DMS153 treated with DMSO at 0.1 percent for 48 hours (cell line): ENCODE measurements around the gene PTPRU.

ENCODE experiments used
- DNase-seq: peaks from one replicate; lab custom pipeline; 2025; ENCODE audit not compliant: unreplicated experiment; lab: John Stamatoyannopoulos, UW

PTPRU gene

GRCh38 chr1:29235955-29236711, at the start of gene PTPRU:
TSS of gene PTPRU (plus strand) at chr1:29236522. CDS start at chr1:29236645, 123 bp downstream.
- DNase-seq: peak; percentile 84

- no peak for DNase-seq
These were observed 49.6 kb upstream of the PTPRU start for GRCh38 chr1:29186707-29187106.

GRCh38 chr1:29190718-29191117, 45.6 kb upstream of the PTPRU start:
- DNase-seq: no peak

DNA sequence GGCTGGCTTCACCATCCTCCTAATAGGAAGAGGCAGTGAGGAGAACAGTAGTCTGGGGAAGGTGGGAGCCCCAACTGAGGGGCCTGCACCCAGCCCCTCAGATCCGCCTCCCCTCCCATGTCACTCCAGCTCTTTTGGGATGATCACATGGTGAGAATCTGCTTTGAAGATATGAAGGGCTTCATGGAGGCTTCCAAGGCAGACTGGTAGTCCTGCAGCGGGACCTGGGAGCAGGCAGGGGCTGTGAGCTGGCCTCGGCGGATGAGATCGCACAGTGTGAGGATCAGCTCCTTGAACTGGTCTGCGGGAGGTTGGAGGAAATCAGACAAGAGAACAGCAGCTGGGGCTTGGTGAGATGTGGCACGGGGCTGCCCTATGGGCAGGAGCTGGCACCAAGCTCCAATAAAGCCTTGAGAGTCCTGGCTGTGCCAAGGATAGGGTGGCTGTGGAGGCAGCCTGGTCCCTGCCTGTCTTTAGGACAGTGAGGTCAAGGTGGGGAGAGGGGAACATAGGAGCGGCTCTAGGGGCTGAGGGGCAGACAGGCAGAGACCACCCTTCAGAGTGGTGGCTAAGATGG, 42.4 kb upstream of the PTPRU start:
- DNase-seq: no peak

GRCh38 chr1:29195881-29196291, 40.4 kb upstream of the PTPRU start:
- no peak for DNase-seq

- DNase-seq: no peak
These were observed 39.3 kb upstream of the PTPRU start for GRCh38 chr1:29196863-29197589.

DNA sequence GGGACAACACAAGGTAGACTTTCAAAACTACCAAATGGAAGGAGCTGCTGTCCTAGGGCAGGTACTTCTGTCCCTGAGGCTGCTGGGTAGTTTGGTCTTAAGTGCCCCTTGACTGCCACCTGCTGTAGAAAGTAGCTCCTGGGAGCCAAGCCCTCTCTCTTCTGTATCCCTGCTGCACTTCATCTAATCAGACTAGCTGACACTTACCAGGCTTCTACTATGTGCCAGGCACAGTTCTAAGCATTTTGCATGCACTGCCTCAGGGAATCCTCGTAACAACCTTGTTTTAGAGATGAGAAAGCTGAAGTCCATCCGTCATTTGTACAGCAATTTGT, 38.8 kb upstream of the PTPRU start:
- peak; percentile 25 for DNase-seq

DNA sequence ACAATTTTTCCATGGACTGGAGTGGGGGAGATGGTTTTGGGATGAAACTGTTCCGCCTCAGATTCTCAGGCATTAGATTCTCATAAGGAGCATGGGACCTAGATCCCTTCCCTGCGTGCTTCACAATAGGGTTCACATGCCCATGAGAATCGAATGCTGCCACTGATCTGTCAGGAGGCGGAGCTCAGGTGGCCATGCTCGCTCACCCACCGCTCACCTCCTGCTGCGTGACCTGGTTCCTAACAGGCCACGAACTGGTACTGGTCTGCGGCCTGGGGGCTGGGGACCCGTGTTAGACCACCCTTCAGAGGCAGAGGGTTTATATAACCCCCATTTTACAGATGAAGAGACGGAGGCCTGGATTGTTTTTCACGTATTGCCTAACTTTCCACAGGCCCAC, 38.3 kb upstream of the PTPRU start:
- DNase-seq: no peak

GRCh38 chr1:29200906-29201594, 35.3 kb upstream of the PTPRU start:
- DNase-seq: no peak

DNA sequence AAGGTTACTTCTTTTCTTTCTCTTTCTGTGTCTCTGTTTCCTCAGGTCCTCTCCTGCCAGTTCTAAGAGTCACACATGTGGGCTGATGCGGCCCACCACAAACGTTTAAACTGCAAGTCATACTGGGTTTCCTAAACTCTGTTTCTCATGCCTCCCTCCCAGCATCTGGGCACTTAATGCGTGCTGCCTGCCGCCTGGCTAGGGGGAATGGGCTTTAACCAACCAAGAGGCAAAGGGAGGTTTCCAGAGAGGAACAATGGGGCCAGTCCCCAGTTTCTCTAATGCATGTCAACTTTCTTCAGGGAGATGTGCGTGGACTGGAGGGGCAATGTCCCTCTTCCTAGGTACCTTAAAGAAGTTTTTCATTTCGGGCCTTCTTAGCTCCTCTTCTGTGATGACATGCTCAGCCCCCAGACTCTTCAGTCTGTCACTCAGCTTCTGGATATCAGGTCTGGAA, 34.7 kb upstream of the PTPRU start:
- no peak for DNase-seq

GRCh38 chr1:29202053-29202452, 34.3 kb upstream of the PTPRU start:
- DNase-seq: no peak

- DNase-seq: peak; percentile 97
These were observed 33.6 kb upstream of the PTPRU start for GRCh38 chr1:29202584-29203340.

- no peak for DNase-seq
These were observed 27.9 kb upstream of the PTPRU start for GRCh38 chr1:29208442-29208841.

GRCh38 chr1:29209173-29209572, 27.1 kb upstream of the PTPRU start:
- no peak for DNase-seq

DNA sequence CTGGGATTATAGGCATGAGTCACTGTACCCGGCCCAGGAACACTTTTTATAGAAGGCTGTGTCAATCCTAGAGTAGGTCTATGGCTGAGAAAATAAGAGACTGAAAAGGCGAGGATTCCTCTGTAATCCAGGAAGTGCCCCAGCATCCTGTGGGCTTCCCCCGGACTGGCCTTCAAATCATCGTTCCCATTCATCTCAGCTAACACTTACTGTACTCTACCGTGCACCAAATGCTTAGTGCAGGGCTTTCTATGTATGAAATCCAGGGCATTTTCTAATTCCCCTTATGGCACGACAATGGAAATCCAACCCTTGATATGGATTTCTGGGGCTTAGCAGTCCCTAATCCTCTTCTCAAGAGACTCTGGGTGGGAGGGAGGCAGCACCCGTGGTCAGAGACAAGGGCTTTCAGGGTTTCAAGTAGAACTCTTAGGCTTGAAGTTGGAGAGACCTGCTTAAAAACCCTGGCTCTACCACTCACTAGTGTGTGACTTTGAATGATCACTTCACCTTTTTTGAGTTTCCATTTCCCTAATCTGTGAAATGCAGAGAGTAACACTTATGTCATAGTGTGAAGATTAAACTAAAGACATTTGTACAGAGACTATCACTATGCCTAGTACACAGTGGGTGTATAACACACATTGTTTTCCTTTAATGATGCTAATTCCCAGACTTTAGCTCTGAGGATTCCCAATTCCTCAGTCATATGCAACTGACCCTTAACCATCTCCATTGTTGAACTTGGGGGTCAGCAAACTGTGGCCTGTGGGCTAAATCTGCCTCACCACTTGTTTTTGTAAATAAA, 25.8 kb upstream of the PTPRU start:
- DNase-seq: no peak

- DNase-seq: no peak
These were observed 25.0 kb upstream of the PTPRU start for GRCh38 chr1:29211086-29212030.

- no peak for DNase-seq
These were observed 23.3 kb upstream of the PTPRU start for GRCh38 chr1:29213055-29213454.

- DNase-seq: no peak
These were observed 18.7 kb upstream of the PTPRU start for GRCh38 chr1:29217633-29218032.

DNA sequence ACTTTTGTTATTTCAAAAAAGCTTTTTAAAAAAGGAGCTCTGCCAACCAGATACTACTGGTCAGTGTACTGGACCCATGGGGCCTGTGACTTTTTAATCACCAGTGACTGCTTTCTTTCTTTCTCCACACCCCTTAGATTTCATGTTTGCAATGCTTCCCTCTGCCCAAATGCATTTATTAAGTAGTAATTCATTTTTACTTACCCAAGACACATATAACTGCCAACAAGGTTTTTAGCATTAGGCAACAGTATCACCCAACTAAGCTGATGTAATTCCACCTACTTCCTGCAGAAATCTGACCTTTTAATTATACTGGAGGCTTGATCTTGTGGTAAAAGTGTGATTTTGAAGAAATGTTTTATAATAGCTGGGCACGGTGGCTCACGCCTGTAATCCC, 18.1 kb upstream of the PTPRU start:
- DNase-seq: no peak
